ENCODE results near the gene STMP1.

STMP1 gene

DNA sequence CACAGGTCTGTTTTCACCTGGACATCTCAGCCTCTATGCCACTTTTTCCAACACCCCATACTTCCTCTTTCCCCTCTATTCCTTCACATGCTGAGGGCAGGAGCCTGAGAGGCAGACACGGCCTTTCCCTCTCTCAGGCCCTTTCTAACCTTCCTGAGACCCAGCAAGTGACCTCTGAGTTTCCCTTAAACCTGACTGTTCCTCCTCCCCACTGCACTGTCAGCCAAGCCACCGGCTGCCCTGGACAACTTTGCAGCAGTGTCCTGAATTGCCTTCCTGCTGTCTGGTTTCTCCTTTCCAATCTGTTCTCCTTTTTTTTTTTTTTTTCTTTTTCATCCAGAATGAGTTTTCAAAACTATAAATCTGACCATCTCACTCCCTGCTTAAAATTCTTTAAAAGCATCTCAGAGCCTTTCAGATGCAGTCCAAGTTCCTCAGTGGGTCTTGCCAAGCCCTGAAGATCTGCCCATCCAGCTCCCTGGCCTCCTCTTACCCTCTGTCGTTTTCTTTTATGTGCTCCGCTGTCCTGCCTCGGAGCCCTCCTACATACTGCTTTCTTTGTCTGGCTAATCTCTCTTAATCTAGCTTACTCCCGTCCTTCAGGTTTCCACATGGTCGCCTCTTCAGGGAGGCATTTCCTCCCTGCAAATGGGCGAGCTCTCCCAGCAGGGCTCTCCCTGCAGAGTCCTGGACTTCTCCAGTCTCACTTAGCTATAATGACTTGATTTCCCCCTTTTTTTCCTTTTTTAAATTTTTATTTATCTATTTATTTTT lies 35.1 kb downstream of the STMP1 start:
- no peak for TF ChIP-seq ZFX (IDR thresholded peaks at IDR 0.05; ENCODE audit: borderline replicate concordance)
- TF ChIP-seq, protein P1, sequence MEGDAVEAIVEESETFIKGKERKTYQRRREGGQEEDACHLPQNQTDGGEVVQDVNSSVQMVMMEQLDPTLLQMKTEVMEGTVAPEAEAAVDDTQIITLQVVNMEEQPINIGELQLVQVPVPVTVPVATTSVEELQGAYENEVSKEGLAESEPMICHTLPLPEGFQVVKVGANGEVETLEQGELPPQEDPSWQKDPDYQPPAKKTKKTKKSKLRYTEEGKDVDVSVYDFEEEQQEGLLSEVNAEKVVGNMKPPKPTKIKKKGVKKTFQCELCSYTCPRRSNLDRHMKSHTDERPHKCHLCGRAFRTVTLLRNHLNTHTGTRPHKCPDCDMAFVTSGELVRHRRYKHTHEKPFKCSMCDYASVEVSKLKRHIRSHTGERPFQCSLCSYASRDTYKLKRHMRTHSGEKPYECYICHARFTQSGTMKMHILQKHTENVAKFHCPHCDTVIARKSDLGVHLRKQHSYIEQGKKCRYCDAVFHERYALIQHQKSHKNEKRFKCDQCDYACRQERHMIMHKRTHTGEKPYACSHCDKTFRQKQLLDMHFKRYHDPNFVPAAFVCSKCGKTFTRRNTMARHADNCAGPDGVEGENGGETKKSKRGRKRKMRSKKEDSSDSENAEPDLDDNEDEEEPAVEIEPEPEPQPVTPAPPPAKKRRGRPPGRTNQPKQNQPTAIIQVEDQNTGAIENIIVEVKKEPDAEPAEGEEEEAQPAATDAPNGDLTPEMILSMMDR (IDR thresholded peaks at IDR 0.05), result no peak
- no peak overlapping the region for H3K27ac ChIP-seq

DNA sequence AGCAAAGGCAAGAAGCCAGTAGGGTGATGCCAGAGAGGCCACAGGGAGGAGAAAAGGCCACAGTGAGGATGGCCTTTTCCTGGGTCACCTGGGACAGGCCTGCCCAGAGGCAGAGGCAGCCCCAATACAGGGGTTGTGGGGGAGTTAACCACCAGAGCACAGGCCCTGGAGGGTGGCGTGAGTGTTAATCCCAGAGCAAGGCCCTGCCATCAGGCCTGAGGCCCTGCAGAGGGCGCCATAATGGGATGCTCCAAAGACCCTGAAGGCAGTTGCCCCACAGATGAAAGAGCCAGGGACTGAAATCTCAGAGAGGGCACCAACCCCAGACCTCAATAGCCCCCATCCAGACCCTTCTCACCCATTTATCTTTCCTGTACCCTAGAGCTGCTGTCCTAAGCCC lies 41.8 kb downstream of the STMP1 start:
- no peak overlapping the region for H3K27ac ChIP-seq
- no peak for TF ChIP-seq ZFX (IDR thresholded peaks at IDR 0.05; ENCODE audit: borderline replicate concordance)
- TF ChIP-seq, protein P1 (IDR thresholded peaks at IDR 0.05), result peak; percentile 57

DNA sequence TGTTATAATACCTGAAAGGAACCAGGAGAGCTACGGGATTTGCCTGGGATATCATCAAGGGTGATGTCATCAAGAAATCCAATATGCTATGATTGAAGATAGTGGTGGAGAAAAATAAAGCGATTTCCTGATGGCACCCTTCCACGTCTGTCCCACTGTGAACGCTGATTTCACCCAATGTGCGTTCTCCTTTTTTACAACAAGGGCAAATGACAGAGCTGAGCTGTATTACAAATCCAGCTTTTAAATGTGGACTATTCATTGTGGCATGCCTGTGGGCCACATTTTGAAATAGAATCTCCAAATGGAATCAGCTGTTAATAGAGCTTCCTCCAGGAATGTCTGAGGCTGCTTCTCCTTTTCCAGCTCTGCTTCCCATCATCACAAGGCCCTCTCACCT lies 42.4 kb downstream of the STMP1 start:
- TF ChIP-seq, protein P1 (IDR thresholded peaks at IDR 0.05), result no peak
- no peak for TF ChIP-seq ZFX (IDR thresholded peaks at IDR 0.05; ENCODE audit: borderline replicate concordance)

DNA sequence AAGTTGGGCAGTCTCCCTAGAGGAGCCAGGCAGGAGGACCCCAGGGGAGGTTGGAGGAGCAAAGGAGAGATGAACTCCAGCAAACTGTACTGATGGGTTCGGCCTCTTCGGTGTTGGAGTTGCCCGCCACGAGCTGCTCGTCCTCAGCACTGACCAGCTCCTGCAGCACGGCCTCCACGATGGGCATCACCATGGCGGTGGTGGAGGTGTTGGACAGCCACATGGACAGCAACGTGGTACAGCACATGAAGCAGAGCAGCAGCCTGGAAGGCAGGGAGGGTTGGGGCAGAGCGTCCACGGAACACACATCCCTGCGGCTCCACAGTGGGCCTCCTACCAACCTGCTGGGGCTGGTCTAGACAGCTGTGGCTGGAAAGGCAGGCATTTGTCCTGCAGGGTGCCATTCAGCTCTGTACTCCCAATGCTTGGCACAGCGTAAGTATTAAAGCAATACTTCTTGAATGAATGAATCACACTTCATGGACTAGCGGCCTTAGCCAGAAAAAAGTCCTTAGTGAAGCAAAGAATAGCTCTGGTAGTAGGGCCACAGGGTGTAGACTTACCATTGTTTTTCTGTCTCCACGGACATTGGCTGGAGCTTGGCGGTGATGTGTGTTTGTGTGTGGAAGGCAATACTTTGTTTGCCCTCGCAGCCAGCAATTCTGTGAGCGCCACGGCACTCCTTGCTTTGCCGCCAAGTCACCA lies 43.9 kb downstream of the STMP1 start:
- no peak overlapping the region for H3K27ac ChIP-seq
- TF ChIP-seq ZFX (IDR thresholded peaks at IDR 0.05; ENCODE audit: borderline replicate concordance), result no peak
- TF ChIP-seq, protein P1 (IDR thresholded peaks at IDR 0.05), result no peak

More for the DNA sequence above, 42.4 kb downstream of the STMP1 start:
- H3K27ac ChIP-seq, result no peak overlapping the region

DNA sequence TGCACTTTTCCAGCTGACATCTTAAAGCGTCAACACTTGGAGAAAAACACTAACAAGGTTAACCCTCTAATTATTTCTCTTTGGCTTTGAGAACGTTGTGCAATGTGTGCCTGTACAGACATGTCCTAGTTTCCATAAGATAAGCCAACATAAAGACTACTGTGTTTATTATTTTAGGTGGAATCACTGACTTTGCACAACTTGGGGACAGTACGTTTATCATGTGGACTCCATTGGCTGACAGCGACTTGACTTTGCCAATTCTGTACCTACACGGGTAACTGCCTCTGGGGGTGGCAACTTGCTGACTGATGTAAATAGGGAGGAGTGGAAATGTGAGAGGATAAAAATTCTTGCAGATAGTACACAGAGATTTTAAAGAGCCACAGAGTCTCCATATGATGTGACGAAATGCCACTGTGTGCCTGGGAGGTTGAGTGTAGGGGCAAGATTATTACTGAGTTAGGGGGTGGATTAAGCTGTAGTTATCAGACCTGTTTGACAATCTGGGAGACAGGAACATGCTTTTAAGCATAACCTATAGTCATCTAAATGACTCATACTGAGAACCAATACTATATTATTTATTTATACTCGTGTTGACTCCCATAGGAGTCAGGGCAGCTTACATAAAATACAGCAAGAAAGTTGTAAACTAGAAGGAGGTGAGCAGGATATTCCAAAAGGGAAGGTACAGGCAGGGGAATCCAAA lies 44.7 kb downstream of the STMP1 start:
- no peak for TF ChIP-seq ZFX (IDR thresholded peaks at IDR 0.05; ENCODE audit: borderline replicate concordance)
- TF ChIP-seq, protein P1 (IDR thresholded peaks at IDR 0.05), result no peak
- H3K27ac ChIP-seq, result no peak overlapping the region

DNA sequence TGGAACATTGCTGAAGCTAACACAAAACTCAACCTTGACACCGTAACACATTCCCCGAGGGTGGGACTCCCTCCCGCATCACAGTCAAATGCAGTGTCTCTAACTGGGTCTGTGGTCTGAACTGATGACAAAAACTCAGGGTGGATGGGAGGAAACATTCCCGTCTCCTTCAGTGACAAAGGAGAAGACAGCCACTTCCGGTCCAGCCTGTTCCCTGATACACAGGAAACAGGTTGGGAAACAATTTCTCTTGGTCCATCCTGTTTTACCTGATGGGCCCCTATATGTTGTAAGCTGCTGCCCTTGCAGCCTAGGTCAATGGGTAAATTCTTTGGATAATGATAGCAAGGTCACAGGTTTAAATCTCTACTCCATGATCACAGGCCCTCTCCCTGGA lies 45.3 kb downstream of the STMP1 start:
- H3K27ac ChIP-seq, result no peak overlapping the region
- TF ChIP-seq, protein P1 (IDR thresholded peaks at IDR 0.05), result no peak
